Measurements from ENCODE around the gene LRRC25.
"Not testable (repeated sequence)": the region's sequence is repeated elsewhere in the genome, so short reads cannot be mapped to it uniquely, and the experiment has no call there.

Gene LRRC25

DNA sequence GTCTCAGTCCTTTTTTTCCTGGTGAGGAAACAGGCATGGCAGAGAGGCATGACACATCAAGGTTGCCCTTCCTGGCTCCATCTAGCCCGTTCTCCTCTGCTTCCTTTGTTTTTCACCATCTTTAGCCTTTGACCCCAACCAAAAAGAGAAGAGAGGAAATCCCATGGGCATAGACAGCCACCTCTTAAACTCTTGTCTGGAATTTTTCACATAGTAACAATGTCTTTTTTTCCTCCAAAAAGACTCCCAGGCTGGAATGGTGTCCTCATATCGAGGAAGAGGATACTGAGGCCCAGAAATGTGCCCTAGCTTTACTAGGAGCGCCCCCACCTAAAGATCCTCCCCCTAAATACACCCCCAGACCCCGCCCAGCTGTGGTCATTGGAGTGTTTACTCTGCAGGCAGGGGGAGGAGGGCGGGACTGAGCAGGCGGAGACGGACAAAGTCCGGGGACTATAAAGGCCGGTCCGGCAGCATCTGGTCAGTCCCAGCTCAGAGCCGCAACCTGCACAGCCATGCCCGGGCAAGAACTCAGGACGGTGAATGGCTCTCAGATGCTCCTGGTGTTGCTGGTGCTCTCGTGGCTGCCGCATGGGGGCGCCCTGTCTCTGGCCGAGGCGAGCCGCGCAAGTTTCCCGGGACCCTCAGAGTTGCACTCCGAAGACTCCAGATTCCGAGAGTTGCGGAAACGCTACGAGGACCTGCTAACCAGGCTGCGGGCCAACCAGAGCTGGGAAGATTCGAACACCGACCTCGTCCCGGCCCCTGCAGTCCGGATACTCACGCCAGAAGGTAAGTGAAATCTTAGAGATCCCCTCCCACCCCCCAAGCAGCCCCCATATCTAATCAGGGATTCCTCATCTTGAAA is 11.5 kb downstream of the LRRC25 start, which contains the start of gene GDF15:
Gene GDF15 (plus strand): TSS at position 484 of the 868 bp plus-strand sequence. CDS start 32 bp downstream, at position 516.
- H3K4me3 ChIP-seq (ENCODE audit: control insufficient read depth, low read depth, low read length) = peak within 1 kb of the TSS; percentile 67
- peak; percentile 84 for DNase-seq (ENCODE audit: low read depth)
- TF ChIP-seq, protein P1, sequence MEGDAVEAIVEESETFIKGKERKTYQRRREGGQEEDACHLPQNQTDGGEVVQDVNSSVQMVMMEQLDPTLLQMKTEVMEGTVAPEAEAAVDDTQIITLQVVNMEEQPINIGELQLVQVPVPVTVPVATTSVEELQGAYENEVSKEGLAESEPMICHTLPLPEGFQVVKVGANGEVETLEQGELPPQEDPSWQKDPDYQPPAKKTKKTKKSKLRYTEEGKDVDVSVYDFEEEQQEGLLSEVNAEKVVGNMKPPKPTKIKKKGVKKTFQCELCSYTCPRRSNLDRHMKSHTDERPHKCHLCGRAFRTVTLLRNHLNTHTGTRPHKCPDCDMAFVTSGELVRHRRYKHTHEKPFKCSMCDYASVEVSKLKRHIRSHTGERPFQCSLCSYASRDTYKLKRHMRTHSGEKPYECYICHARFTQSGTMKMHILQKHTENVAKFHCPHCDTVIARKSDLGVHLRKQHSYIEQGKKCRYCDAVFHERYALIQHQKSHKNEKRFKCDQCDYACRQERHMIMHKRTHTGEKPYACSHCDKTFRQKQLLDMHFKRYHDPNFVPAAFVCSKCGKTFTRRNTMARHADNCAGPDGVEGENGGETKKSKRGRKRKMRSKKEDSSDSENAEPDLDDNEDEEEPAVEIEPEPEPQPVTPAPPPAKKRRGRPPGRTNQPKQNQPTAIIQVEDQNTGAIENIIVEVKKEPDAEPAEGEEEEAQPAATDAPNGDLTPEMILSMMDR (conservative IDR thresholded peaks at IDR 0.05; ENCODE audit: control insufficient read depth, insufficient read depth, low read depth, low read length) = peak; percentile 50

DNA sequence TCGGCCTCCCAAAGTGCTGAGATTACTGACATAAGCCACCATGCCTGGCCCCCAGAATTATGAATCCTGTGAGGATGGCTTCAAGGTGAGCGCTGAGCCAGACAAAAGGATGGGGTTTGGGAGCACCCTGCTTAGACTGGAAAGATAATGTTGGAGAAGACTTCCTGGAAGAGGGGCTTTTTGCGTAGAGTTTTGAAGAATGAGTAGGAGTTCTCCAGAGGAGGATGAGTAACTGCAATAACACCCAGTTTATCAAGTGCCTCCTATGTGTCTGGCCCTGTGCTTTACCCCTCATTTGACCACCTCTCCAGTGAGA is 12.1 kb downstream of the LRRC25 start:
- no peak overlapping the region for H3K4me3 ChIP-seq (ENCODE audit: control insufficient read depth, low read depth, low read length)
- DNase-seq (ENCODE audit: low read depth) = no peak
- TF ChIP-seq, protein P1 (conservative IDR thresholded peaks at IDR 0.05; ENCODE audit: control insufficient read depth, insufficient read depth, low read depth, low read length) = no peak

- no peak for DNase-seq (ENCODE audit: low read depth)
- TF ChIP-seq, protein P1 (conservative IDR thresholded peaks at IDR 0.05; ENCODE audit: control insufficient read depth, insufficient read depth, low read depth, low read length) = no peak
- no peak overlapping the region for H3K4me3 ChIP-seq (ENCODE audit: control insufficient read depth, low read depth, low read length)
Observed at GRCh38 chr19:18384775-18385174, 12.6 kb downstream of the LRRC25 start.

GRCh38 chr19:18383622-18384021 is 13.8 kb downstream of the LRRC25 start:
- H3K4me3 ChIP-seq (ENCODE audit: control insufficient read depth, low read depth, low read length); DNase-seq (ENCODE audit: low read depth): not testable (repeated sequence)

DNA sequence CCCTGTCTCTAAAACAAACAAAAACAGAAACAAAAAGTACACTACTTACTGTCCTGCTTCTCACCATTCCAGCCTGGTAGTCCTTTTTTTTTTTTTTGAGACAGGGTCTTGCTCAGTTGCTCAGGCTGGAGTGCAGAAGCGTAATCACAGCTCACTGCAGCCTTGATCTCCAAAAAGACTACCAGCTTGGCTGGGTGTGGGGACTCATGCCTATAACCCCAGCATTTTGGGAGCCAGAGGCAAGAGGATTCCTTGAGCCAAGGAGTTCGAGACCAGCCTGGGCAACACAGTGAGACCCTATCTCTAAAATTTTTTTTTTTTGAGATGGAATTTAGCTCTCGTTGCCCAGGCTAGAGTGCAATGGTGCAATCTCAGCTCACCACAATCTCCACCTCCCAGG is 16.6 kb downstream of the LRRC25 start:
- no peak overlapping the region for H3K4me3 ChIP-seq (ENCODE audit: control insufficient read depth, low read depth, low read length)
- TF ChIP-seq, protein P1 (conservative IDR thresholded peaks at IDR 0.05; ENCODE audit: control insufficient read depth, insufficient read depth, low read depth, low read length) = no peak
- no peak for DNase-seq (ENCODE audit: low read depth)

GRCh38 chr19:18379803-18380747 is 17.3 kb downstream of the LRRC25 start:
- peak; percentile 98 for DNase-seq (ENCODE audit: low read depth)

More at GRCh38 chr19:18379803-18380747, 17.3 kb downstream of the LRRC25 start:
- no peak overlapping the region for H3K4me3 ChIP-seq (ENCODE audit: control insufficient read depth, low read depth, low read length)
- TF ChIP-seq, protein P1 (conservative IDR thresholded peaks at IDR 0.05; ENCODE audit: control insufficient read depth, insufficient read depth, low read depth, low read length) = no peak

Measured in fibroblast of mammary gland (primary cell).